ENCODE measurements around the gene GLCCI1. TPM values are rescaled to one million over a fixed set of nuclear protein-coding genes. Genes with fewer than 3 reads are reported as not detected.

Gene GLCCI1
- total and polyA plus RNA-seq, 2 of the 13 experiments (the other 11 are each of a cell fraction or from before 2014, with no cell fraction given), result 1.3 to 1.7 TPM

GRCh38 chr7:7979558-7979957 is 11.0 kb downstream of the GLCCI1 start (continued):
- TF ChIP-seq ZNF407 (CRISPR knock-in tag; IDR thresholded peaks at IDR 0.05; ENCODE audit: not compliant biosample characterization) (no peak), FOSL1 (CRISPR knock-in tag; IDR thresholded peaks at IDR 0.05; ENCODE audit: borderline replicate concordance) (no peak)

GRCh38 chr7:7980134-7980533 is 11.5 kb downstream of the GLCCI1 start:
- CTCF ChIA-PET (ENCODE audit: low intra/inter-chr PET ratio, low total read pairs), result no interaction called here
- Histone ChIP-seq H3K79me2 (ENCODE audit: insufficient read depth, low read length) (no peaks in the 10 kb centered on the region), H3K27ac (ENCODE audit: extremely low read length, insufficient read depth, low read length) (no peak overlapping the region), H3K4me2 (ENCODE audit: low read depth, low read length) (no peak overlapping the region), H3K9me3 (ENCODE audit: low read length) (no peaks in the 10 kb centered on the region), H3K4me3 (replicated peaks in 1 of 3; ENCODE audit: insufficient read depth in 1 of 3, low read depth in 2 of 3, low read length in 3 of 3) (no peak overlapping the region), H2AFZ (ENCODE audit: low read length) (no peak overlapping the region), H3K36me3 (replicated peaks in 1 of 2; ENCODE audit: control insufficient read depth in 1 of 2, insufficient read depth in 2 of 2, low read length in 2 of 2) (no peaks in the 10 kb centered on the region), H3K9ac (ENCODE audit: insufficient read depth, low read depth, low read length) (no peak overlapping the region), H4K20me1 (ENCODE audit: insufficient read depth, low read length) (no peaks in the 10 kb centered on the region), H3K27me3 (ENCODE audit: control insufficient read depth in 1 of 2, insufficient read depth in 2 of 2, low read length in 2 of 2) (no peaks in the 10 kb centered on the region), H3K4me1 (ENCODE audit: insufficient read depth, low read length) (no peaks in the 10 kb centered on the region)
- in situ Hi-C loops (cut with HindIII; ENCODE audit: extremely low pct_ligation_motif_present, low pct_unique_long_range_greater_than_20kb), result no loop called here
- no peak for TF ChIP-seq ZMAT3 (CRISPR knock-in tag; conservative IDR thresholded peaks at IDR 0.05)
- no peak for TF ChIP-seq TBX2 (CRISPR knock-in tag; IDR thresholded peaks at IDR 0.05; ENCODE audit: borderline replicate concordance)
- ATAC-seq, result no peak
- no peak for FAIRE-seq
- intact Hi-C loops (cut with micrococcal nuclease; ENCODE audit: unreplicated experiment), result no loop called here
- 90% methylated on average over 2 of the region's 2 CpGs for WGBS (ENCODE audit: low lambda C conversion rate)
- BruUV-seq (replicated peaks), result no TSS peak
- POLR2A ChIA-PET, result no interaction called here
- no peak for DNase-seq (ENCODE audit: low spot score)
